SK-N-DZ (cell line): ENCODE data around the gene TGFBR3L. TPM values are rescaled to one million over a fixed set of nuclear protein-coding genes. Genes with fewer than 3 reads are reported as not detected.

Source experiments
- DNase-seq: peaks from one replicate; pipeline ENCODE4 v3.0.0-alpha.2; 2015; ENCODE audit warnings: low spot score
- polyA plus RNA-seq, 2 experiments: library from polyadenylated mRNA; depleted of rRNA; stranded (reverse); fragments of >200 nt; gene quantifications; 2 replicates each; pipeline ENCODE4 v1.2.3, GENCODE V29; 2014

TGFBR3L gene
- 9.0 and 21.7 TPM in 2 replicates for polyA plus RNA-seq (2014; cell fraction: cytosol; rRNA removed)
- polyA plus RNA-seq (2014; cell fraction: nucleus; rRNA removed): 11.4 and 25.5 TPM in 2 replicates

DNA sequence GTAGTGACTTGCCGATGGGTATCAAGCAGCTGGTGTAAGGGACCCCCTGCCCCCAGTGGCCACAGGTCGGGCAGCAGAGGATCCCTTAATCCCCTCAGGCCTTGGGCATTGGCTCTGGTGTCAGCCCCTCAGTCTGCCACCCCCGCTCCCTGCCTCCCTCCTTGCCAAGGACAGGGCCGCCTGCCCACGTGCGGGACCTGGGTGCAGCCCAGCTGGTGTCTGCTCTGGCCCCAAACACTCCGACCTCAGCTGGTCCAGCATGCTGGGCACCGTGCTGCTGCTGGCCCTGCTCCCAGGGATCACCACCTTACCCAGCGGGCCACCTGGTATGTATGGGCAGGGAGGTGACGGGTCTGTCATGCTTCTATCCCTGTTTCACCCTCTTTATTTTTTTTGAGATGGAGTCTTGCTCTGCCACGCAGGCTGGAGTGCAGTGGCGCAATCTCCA is at the start of gene TGFBR3L:
TSS of gene TGFBR3L (plus strand) at position 233 of the 448 bp plus-strand sequence.
- no peak for DNase-seq

DNA sequence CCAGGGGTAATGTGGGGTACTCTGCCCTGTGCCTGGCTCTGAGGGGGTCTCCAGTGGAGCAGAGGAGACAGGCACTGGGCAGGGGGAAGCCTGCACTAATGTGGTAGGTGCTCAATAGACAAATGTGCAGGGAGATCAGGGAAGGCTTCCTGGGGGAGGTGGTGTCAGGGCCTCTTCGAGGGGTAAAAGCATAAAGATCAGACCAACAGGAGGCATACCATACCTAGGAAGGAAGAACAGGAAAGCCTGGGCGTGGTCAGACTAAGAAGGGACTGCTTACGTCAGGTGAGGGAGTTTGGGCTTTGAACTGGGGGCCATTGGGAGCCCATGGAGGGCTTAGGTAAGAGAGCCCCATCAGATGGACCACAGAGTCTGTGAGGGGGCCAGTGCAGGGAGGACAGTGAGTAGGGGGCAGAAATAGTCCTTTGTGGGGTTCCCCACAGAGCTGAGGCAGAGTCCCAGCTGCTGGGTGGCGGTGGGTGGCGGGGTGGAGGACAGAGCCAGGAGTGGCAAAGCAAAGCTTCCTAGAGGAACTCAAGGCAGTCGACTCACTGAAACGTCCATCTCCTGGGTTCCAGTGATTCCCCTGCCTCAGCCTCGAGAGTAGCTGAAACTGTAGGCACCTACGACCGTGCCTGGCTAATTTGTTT is 49.2 kb upstream of the TGFBR3L start:
- DNase-seq: no peak

DNA sequence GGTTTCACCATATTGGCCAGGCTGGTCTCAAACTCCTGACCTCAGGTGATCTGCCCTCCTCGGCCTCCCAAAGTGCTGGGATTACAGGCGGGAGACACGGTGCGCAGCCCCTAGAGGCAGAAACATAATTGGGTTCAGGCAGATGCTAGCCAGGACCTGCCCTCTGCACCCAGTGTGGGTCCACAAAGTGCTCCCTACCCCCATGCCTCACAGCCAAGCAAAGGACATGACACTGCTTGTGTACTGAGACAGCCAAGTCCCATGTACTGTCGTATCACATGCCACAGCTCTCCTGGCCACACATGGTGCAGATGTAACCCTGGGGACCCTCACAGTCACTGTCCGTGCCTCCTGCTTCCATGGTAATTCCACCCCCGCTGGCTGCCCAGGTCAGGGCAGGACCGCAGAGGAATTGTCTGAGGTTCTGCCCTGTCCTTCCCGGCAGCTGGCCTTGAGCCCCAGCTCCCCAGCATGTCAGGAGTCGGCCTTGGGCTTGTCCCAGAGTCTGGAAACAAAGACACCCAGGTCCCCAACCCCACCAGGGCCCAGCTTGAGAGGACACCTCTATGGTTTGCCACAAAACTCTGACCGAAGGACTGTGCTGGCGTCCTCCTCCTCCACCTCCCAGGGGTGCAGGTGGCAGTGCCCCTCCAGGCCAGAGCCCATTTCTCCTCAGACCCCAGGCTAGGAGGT is 48.1 kb upstream of the TGFBR3L start:
- DNase-seq: no peak

DNA sequence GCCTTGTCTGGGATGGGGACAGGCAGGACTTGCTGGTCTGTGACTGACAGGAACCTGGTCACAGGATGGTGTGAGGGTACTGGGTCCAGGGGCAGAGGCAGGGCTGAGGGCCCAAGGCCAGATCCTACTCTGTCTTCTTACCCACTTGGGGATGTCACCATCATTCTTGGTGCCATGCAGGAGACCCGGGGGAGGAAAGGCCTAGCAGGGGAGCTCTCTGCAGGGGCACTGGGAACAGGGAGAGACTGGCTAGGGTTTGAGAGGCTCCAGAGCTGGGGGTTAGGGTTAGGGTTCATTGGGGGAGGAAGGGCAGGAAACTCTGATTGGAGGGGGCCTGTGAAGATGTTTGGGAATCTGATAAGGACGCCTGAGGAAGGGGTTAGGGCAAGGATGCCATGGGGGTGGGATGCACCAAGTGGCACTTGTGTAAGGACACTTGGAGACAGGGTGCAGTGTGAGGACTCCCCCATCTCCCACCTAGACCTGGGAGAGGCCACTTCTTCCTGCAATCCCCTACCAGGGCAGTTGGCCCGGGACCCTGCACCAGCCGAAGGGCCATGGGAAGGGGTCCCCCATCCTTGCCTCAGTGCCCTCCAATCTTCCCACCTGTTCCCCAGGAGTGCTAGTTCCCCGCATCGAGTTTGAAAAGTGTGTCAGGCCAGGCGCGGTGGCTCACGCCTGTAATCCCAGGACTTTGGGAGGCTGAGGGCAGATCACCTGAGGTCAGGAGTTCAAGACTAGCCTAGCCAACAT is 47.4 kb upstream of the TGFBR3L start:
- DNase-seq: no peak

DNA sequence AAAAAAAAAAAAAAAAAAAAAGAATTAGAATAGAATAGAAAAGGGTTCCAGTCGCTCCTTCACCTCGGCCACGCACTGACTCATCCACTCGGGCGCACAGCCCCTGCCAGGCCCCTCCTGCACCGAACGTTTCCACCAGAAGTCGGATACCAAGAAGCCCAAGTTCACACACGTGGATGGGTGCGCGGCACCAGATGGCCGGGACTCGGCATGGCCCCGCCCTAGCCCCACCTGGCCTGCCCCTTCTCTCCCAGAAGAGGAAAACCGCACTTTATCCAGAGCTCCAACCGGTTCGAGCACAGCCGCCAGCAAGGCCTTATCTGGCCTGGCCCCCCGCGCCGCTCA is 46.3 kb upstream of the TGFBR3L start:
- no peak for DNase-seq

DNA sequence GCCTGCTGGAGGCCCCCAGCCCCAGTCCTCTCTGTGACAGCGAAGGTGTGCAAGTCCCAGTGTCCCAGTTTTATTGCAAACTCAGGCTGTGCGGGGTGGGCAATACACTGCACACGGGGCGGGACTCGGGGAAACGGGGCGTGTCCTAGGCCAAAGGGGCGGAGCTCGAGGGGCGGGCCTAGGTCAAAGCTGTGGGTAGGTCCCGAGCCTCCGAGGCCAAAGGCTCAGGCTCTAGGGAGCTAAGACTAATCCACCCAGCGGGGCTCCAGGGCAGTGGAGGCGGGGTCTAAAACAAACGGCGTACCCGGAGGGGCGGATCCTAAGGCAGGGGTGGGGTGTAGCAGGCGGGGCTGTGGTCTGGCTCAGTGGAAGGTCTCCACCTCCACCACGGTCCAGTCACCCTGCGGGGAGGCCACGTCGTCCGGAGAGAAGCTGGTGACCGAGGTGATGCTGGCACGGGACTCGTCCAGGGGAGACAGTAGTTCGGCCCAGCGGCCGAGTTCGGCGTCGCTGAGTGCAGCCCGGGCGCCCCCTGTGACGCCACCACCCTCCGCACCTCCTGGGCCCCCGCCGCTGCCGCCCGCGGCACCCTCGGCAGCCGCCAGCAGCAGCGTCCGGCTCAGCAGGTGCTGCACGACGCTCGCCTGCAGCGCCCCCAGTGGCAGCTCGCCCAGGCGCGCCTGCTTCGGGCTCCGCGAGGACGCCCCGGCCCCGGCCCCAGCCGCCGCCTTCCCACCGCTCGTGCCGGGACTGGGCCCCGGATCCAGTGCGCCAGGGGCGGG is 45.8 kb upstream of the TGFBR3L start:
- no peak for DNase-seq

DNA sequence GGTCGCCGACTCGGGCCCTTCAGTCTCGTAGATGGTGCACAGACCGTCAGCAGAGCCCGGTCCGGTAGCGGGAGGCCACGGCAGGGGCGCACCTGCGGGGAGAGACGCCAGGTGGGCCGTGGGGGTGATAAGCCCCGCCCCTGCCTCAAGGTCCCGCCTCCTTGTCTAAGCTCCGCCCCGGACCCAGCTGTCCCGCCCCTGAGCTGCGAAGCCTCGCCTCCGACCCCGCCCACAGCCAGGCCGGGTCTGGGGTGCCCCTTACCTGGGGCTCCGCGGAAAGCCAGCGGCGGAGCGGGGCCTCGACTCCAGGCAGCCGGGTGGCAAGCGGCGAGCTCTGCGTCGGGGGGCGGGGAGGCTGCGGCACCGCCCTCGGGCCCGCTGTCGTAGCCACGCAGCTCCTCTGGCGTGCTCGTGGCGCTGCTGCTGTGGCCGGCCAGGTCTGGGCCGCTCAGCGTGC is 45.1 kb upstream of the TGFBR3L start:
- DNase-seq: no peak

DNA sequence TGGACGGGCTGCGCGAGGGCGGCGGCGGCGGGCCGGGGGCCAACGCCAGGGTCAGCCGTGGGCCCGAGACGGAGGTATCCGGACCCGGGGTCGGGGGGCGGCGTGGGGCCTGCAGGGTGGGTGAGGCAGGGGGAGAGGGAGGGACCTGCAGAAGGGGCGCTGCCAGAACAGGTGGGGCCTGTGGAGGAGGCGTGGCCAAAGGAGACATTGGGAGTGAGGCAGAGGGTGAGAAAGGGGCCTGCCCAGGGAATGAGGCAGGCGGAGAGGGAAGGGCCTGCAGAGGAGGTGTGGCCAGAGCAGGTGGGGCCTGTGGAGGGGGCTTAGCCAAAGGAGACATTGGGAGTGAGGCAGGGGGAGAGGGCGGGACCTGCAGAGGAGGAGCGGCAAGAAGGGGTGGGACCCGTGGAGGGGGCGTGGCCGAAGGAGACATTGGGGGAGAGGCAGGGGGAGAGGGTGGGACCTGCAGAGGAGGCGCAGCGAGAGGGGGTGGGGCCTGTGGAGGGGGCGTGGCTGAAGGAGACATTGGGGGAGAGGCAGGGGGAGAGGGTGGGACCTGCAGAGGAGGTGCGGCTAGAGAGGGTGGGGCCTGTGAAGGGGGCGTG is 44.6 kb upstream of the TGFBR3L start:
- DNase-seq: no peak

DNA sequence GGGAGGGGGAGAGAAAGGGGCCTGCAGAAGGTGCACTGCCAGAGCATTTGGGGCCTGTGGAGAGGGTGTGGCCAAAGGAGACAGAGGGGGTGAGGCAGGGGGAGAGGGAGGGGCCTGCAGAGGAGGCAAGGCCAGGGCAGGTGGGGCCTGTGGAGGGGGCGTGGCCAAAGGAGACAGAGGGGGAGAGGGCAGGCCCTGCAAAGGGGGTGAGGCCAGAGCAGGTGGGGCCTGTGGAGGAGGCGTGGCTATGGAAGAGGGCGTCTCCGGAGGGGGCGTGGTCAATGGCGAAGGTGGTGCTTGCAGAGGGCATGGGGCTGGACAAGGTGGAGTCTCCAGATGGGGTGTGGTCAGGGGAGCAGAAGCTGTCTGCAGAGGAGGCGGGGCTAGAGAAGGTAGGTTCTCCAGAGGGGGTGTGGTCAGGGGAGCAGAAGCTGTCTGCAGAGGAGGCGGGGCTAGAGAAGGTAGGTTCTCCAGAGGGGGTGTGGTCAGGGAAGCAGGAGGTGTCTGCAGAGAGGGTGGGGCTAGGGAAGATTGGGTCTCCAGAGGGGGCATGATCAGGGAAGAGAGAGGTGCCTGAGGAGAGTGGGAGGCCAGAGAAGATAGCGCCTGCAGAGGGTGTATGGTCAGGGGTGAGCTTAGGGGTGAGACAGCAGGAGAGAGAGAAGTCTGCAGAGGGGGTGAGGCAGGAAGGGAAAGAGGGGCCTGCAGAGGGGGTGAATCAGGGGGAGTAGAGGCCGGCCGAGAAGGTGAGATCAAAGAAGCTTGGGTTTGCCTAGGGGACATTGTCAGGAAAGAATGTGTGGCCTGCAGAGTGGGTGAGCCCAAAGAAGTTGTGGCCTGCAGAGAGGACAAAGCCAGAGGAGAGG is 43.8 kb upstream of the TGFBR3L start:
- DNase-seq: peak; percentile 61

DNA sequence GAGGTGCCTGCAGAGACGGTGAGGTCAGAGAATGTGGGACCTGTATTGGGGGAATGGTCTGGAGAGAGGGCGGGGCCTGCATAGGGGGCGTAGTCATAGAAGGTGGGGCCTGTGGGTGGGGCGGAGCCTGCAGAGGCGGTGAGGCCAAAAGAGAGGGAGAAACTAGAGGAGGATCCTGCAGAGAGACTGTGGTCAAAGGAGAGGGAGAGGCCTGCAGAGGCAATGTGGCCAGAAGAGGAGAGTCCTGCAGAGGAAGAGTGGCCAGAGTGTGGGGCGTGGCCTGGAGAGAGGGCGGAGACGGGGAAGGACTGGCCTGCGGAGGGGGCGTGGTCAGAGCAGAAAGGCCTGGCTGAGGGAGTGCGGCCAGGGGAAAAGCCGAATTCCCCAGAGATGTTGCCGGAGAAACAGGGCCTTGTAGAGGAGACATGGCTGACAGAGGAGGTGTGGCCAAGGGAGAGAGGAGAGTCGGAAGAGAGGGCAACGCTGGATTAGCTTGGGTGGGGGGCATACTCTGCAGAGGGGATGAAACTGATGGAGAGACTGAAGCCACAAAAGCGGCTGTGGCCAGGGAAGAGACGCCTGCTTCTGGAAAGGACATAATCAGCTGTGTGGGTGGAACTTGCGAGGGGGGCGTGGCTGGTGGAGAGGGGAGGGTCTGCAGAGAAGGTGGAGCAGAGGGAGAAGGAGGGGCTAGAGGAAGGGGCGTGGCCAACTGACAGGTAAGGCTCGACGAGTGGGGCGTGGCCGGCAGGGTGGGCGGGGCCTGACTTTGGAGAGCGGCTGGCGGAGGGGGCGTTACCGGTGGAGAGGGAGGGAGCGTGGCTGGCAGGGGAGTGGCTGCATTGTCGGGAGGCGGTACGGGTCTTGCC is 43.0 kb upstream of the TGFBR3L start:
- DNase-seq: peak; percentile 93

DNA sequence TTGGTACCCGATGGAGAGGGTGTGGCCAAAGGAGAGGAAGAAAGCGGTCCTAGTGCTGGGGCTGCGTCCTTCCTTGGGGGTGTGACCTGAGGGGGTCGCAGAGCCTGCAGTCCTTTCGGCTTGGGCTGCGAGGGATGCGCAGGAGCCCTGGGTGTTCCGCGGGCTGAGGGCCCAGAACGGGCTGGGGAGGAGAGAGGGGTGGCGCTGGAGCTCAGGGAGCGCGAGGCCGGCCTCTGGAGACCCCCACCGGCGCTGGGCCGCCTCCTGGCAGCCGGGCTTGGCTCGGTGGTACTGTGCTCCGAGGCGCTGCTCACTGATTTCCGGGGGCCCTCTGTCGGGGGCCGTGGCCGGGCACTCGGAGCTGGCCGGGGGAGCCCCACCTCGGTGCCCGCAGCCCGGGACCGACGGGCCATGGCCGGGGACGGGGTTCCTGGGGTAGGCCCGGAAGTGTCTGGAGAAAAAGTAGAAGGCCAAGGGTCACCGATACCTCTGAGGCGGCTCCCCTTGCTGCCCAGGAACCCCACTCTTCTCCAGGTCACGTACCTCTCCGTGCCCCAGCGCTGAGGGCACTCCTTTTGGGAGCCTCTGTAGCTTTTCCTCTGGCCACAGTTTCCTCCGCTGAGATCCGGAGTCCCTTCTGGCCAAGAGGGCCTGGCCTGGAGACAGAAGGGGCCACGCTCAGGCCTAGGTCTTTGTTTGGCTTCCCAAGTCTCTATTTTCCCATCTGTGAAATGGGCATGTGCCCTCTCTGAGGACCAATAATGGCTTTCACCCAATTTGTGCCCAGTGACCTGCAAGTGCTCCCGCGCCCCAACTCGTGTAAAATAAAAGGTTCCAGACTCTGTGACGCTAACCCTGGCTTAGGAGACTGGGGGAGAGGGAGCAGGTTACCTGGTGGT is 42.1 kb upstream of the TGFBR3L start:
- no peak for DNase-seq

DNA sequence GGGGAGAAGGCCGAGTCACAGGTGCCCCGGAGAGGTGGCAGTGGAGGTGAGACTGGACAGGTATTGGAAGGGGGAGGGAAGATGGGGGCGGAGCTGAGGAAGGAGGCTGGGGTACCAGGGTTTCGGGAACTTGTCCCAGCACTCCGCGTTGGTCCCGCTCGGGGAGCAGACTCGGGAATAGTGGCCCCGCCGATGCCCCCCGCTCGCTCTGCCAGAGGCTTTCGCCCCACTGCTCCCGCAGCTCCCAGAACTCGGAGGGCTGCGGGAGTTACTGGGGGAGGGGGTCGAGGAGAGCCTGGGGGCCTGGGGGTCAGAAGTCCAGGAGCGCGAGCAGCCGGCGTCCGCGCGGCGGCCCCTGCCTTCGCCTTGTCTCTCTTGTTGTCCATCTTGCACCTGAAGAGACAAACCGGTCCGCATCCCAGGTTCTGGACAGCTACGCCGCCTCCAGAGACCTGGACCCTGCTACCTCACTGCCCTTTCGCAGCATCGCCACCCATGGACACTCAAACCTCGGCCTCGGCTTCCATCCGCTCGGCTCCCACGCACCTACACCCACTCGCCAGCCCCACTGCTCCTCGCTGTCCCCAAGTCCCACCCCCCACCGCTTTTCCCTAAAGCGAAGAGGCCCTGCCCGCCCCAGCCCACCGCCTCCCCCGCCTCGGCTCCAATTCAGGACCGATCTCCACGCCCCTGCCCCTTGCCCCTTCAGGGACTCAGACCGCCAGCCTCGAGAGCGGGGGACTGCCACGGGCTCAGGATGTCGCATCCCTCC is 41.1 kb upstream of the TGFBR3L start:
- no peak for DNase-seq

DNA sequence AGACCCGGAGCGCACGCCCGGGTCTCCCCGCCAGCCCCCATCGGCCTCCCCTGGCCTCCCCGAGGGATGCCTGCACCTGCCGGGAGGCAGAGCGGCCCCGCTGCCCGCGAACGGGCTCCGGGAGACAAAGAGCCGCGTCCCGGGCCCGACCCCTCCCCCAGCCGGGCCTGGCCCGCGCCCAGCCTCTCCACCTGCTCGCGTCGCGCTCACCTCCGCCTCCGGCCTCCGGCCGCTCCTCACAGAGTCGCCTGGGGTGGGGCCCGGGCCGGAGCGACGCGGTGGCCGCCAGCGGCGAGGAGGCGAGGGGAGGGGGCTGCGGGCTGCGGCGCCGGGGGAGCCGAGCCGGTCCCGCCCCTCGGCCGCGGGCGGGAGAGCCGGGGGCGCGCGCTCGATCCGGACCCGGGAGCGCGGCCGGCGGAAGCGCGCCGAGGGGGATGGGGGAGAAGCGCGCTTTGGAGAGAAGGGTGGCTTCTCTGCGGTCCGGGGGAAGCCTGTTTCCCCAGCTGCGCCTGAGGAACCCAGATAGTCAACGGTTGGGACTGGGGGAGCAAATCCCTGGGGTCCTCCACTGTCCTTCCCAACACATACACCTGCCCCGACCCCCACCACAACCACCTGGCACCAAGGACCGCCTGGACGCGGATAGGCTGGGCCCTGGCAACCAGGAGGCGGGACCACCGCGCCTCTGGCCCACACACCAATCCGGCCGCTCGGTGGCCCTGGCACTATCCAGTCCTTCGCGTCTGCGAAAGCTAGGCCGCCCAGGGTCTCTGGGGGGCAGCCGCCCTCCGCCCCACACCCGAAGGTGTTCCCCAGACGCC is 40.3 kb upstream of the TGFBR3L start, which contains the start of gene PRR36:
TSS of gene PRR36 (minus strand) at position 315 of the 821 bp plus-strand sequence. CDS start 701 bp downstream, outside the sequence.
- DNase-seq: peak; percentile 84

DNA sequence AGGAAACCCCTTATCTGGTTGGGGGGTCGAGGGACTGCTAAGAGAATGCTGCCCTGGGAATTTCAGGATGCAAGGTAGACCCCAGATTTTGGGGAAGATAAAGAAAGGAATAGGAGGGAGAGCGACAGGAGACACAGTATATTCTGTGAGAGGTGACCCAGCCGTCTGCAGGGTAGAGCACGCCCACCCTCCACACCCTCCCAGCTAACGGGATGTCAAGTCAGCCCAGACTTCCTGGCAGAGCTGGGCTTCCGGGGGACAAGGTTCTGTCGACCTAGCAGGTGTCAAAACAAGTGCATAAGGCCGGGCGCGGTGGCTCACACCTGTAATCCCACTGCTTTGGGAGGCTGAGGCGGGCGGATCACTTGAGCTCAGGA is 39.7 kb upstream of the TGFBR3L start:
- no peak for DNase-seq

DNA sequence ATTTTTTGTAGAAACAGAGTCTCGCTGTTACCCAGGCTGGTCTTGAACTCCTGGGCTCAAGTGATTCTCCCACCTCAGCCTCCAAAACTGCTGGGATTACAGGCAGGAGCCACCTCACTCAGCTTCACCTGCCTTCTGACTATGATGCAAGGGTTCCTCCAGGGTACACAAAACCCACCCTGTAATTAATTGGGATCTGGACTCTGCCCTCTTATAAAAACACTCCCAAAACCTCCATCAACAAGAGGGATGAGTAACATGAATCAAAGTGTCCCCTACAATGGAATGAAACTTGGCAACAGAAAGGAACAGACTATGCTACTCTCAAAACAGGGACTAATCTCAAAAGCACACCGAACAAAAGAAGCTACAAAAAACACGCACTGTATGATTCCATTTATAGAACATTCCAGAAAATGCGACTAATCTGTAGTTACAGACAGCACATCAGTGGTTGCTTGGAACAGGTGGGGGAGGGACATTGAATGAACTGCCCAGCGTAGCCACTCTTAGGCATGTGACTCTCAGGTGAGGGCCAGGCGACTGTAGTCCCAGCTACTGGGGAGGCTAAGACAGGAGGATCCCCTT is 37.3 kb upstream of the TGFBR3L start:
- no peak for DNase-seq
